ENCODE data around the gene PARN.

- TF ChIP-seq CTCF (IDR thresholded peaks at IDR 0.05) (no peak), SIN3A (IDR thresholded peaks at IDR 0.05; ENCODE audit: borderline replicate concordance, insufficient read depth, low read depth, low read length) (no peak), POLR2AphosphoS5 (IDR thresholded peaks at IDR 0.05; ENCODE audit: low read depth, low read length) (peak; percentile 27; the same call in 1 of the 2 replicates), REST (IDR thresholded peaks at IDR 0.05; ENCODE audit: insufficient read depth in 1 of 2, low read depth in 2 of 2, low read length in 1 of 2) (no peak)
These were observed 39.7 kb upstream of the PARN start for GRCh38 chr16:14669776-14670175.
